Right ventricle myocardium inferior (tissue), 1 donor: Measurements from ENCODE around the gene GRIA3. TPM values are rescaled to one million over a fixed set of nuclear protein-coding genes. Genes with fewer than 3 reads are reported as not detected.
"Not testable (repeated sequence)": the region's sequence is repeated elsewhere in the genome, so short reads cannot be mapped to it uniquely, and the experiment has no call there.

Source experiments
- ATAC-seq: fragments of 200-7000 bp; cut with Tn5 transposase; one replicate; pipeline ENCODE4 v1.9.1; 2020; ENCODE audit warnings: mild to moderate bottlenecking, moderate library complexity
- DNase-seq: peaks from one replicate; pipeline ENCODE4 v3.0.0; 2021; ENCODE audit errors: missing footprints
- intact Hi-C: fragments of 100-400 bp; cut with DNase I; formaldehyde crosslinking; loops from one replicate; pipeline ENCODE4 v1.11.0; 2022
- total RNA-seq: library from RNA; stranded (reverse); fragmentation: NEBNext Ultra II Directional; extraction: Animal tissue kit (Norgen Biotek cat#: 25700); gene quantifications from one replicate; pipeline ENCODE4 v1.2.1, GENCODE V29; 2021
- donor health status: DM: no; HTN: yes; CAD: no; lungs with severe emphysema.

The GRIA3 gene
- total RNA-seq, 1 donor from 2014 or later, result 0.73 TPM

GRCh38 chrX:123424546-123424945, 240.5 kb downstream of the GRIA3 start:
- intact Hi-C loops, result loop anchor here (5.0 kb wide), 1 partner anchor 252 kb away; no protein-coding TSS in a partner anchor
- ATAC-seq, result no peak
- DNase-seq, result no peak

- intact Hi-C loops, result no loop called here
- DNase-seq (no peak), ATAC-seq (no peak)
These were observed 241.4 kb downstream of the GRIA3 start for GRCh38 chrX:123425471-123425870.

- intact Hi-C loops, result no loop called here
- DNase-seq (no peak), ATAC-seq (no peak)
These were observed 241.8 kb downstream of the GRIA3 start for GRCh38 chrX:123425904-123426303.

DNA sequence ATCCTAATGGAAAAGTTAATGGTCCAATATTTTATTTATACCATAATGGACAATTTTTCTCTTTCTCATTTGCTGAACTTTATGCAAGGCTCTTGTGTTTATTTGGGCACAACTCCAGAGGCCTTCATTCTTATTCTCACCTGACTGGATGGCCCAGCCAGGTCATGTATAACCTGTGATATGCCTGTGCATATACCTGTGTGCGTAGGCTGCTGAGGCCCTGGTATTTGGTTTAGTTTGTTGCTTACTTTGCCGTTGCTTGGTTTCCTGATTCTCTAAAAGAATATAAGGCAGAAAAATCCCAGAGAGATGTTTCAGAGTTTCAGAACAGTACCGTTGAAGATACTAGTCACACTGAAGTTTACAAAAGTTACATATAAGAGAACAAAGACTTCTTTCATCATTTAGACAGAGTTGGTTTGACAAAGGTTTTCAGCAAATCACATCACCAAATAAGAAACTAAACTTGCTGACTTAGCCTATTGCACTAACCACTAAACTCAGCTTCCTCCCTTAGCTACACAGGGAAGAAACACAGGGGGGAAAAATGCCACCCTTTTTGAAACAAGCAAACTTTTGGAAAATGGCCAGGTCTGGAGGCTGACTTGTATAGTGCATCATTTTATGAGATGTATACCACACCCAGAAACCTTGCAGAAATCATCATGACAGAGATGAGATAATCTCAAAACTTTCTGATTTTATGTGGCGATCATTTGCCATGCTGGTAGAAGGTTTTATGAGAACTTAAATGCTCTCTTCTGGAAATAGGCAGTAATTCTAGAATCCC, 248.5 kb downstream of the GRIA3 start:
- intact Hi-C loops, result no loop called here
- no peak for ATAC-seq
- DNase-seq, result no peak

GRCh38 chrX:123436512-123437136, 252.5 kb downstream of the GRIA3 start:
- ATAC-seq, result no peak
- no peak for DNase-seq

DNA sequence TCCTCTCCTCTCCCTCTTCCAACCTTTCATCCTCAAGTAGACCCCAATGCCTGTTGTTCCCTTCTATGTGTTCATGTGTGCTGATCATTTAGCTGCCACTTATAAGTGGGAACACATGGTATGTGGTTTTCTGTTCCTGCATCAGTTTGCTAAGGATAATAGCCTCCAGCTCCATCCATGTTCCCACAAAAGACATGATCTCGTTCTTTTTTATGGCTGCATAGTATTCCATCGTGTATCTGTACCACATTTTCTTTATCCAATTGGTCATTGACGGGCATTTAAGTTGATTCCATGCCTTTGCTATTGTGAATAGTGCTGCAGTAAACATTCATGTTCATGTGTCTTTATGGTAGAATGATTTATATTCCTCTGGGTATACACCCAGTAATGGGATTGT, 255.8 kb downstream of the GRIA3 start:
- ATAC-seq, intact Hi-C loops, DNase-seq: not testable (repeated sequence)

More at GRCh38 chrX:123436512-123437136, 252.5 kb downstream of the GRIA3 start:
- intact Hi-C loops, result no loop called here

- intact Hi-C loops, result no loop called here
- no peak for DNase-seq
- ATAC-seq, result no peak
These were observed 258.7 kb downstream of the GRIA3 start for GRCh38 chrX:123442764-123443163.

DNA sequence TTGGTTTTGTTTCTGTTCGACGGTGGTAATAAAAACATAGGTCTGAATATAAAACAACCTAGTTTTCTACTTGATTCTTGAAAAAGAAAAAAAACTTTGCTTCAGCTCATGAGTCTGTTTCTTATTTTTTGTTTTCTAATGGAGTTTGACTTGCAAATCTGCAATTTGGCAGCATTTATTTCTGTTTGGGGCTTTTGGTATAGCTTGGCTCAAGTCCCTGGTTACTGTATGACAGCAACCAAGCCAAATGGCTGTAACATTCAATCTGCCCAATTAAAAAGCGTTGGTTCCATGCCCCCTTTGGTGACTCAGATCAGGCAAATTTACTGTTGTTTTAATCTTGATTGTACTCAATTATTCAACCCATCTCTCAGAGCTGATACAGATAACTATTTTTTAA, 263.4 kb downstream of the GRIA3 start:
- intact Hi-C loops, result no loop called here
- DNase-seq, result no peak
- ATAC-seq, result no peak

GRCh38 chrX:123449335-123449734, 265.3 kb downstream of the GRIA3 start:
- intact Hi-C loops, result no loop called here
- ATAC-seq (no peak), DNase-seq (no peak)

GRCh38 chrX:123450222-123450621, 266.1 kb downstream of the GRIA3 start:
- intact Hi-C loops, result loop anchor here (5.0 kb wide), 1 partner anchor 322 kb away; no protein-coding TSS in a partner anchor
- no peak for DNase-seq

DNA sequence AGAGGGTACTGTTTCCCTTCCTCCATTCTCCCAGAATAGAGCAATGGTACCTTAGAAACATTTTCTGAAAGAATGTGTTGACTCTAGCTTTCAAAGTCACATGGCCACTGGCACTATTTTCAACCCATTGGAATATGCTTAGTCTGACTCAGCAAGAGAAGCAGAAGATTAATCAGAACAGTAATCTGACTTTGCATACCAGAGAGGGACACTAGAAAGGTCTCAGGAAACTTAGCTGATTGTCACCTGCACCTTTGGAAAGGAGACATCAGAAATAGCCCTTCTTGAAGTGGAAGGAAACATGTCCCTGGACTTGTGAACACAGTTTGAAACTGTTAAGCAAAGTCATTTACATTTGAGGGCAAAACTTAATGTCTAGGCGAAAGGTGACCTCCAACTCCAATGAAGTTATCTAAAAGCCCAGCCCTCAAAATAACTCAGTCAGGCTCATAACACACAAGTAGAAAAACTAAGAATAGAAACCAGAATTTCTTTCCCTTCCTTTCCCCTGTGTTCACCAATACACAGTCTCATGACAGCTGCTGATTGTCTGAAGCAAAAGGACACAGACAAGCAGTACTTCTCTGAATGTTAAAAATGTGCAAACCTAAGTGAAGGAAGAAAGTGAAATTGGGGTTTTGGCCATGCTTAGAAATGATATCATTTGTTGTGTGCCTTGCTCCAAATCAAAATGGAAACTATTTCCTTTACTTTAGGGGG, 270.8 kb downstream of the GRIA3 start:
- no peak for ATAC-seq
- DNase-seq, result no peak
- intact Hi-C loops, result loop anchor here (5.0 kb wide), 1 partner anchor 317 kb away; no protein-coding TSS in a partner anchor

More at GRCh38 chrX:123450222-123450621, 266.1 kb downstream of the GRIA3 start:
- no peak for ATAC-seq

DNA sequence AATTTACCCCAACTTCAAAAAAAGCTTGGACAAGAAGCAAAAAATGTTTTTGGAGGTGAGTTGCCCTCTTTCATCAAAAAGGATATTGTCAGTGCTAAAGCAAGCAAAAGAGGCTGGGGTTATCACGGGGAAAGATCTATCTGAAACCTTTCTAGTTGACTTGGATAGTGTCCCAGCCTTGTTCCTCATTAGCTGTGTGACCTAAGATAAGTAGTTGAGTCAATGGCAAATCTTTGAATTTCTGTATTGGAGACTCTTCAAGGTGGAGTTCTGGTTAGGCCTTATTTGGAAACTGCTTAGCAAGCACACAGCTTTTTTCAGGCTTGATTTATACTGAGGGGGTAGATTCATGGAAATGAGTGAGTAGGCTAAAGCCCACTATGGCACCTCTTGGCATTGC, 271.6 kb downstream of the GRIA3 start:
- ATAC-seq (no peak), DNase-seq (no peak)
- intact Hi-C loops, result no loop called here

DNA sequence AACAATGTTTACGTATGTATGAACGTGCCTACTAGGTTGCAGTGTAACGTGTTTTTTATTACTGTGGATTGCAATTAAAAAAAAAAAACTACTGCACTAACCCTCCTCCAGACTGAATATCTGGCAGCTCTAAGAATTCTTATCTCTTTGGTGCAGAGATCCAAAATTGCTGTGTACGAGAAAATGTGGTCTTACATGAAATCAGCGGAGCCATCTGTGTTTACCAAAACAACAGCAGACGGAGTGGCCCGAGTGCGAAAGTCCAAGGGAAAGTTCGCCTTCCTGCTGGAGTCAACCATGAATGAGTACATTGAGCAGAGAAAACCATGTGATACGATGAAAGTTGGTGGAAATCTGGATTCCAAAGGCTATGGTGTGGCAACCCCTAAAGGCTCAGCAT, 280.6 kb downstream of the GRIA3 start:
- ATAC-seq (no peak), DNase-seq (no peak)
- intact Hi-C loops, result no loop called here

- ATAC-seq (no peak), DNase-seq (no peak)
- intact Hi-C loops, result no loop called here
These were observed 284.4 kb downstream of the GRIA3 start for GRCh38 chrX:123468481-123468880.

DNA sequence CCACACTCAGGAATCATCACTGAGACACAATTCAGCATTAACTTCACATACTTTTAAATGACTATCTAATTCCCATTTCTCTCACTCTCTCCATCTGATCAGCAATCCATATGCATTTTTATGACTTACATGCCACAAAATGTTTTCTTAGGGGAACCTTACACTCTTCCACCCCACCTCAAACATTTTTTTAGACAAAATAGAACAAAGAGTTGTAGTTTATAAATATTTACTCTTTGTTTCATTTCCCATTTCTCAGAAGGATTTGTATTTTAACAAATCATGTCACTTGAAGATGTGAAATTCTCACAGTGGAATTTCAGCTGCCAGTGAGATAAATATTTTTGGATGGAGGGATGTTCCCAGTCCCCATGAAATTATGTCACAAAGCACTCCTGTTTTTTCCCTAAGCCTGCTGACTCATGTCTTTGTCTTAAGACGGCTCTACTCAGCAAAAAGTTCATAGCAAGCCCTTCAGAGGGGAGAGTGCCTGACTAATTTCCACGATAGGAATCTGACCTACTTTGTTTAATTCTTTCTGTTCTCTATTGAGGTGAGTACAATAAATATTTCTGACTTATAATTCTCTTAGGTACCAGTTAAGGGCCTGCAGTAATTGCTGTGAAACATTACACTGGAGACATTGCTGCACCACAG, 291.1 kb downstream of the GRIA3 start:
- ATAC-seq, result no peak
- DNase-seq, result no peak
- intact Hi-C loops, result no loop called here

GRCh38 chrX:123476611-123477219, 292.6 kb downstream of the GRIA3 start:
- intact Hi-C loops, result no loop called here
- DNase-seq (no peak), ATAC-seq (no peak)

DNA sequence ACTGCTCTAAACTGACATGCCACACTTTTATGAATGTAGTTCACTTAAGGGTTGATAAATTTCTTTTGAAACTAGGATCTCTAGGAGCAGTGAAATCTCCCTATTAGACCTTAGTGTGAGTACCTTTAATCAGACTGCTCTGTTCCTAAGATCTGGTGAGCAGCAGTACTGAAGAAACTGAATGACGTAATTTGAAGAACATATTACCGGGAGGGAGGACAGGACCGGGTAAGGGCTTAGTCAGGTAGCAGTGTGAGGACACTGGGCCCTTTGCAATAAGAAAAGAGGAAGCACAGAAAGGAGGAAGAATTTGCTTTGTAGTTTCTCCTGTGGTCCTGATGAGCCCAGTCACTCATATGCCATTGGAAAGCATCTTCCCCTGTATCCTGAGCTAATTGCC, 293.6 kb downstream of the GRIA3 start:
- no peak for ATAC-seq
- intact Hi-C loops, result no loop called here
- no peak for DNase-seq

- ATAC-seq, result peak; percentile 23
- intact Hi-C loops, result no loop called here
These were observed 298.1 kb downstream of the GRIA3 start for GRCh38 chrX:123481913-123482851.

More at GRCh38 chrX:123481913-123482851, 298.1 kb downstream of the GRIA3 start:
- no peak for DNase-seq
